Measurements from ENCODE around the gene NR2C2.

- TF ChIP-seq CTCF (IDR thresholded peaks at IDR 0.05 in 2 of 3, conservative IDR thresholded peaks at IDR 0.05 in 1 of 3; ENCODE audit: insufficient read depth in 2 of 3, low read depth in 1 of 3, low read length in 3 of 3) (no peak), TSC22D4 (tag; IDR thresholded peaks at IDR 0.05) (no peak), SIN3B (IDR thresholded peaks at IDR 0.05; ENCODE audit: low read depth) (no peak), TEAD4 (IDR thresholded peaks at IDR 0.05; ENCODE audit: low read length) (no peak), TEAD4 (CRISPR knock-in tag; IDR thresholded peaks at IDR 0.05; ENCODE audit: borderline replicate concordance) (no peak), USF2 (CRISPR knock-in tag; IDR thresholded peaks at IDR 0.05) (no peak), REST (IDR thresholded peaks at IDR 0.05; ENCODE audit: borderline replicate concordance) (no peak), REST (CRISPR knock-in tag; IDR thresholded peaks at IDR 0.05; ENCODE audit: low read depth) (no peak), TAL1 (IDR thresholded peaks at IDR 0.05) (no peak), U2AF2 (optimal IDR thresholded peaks at IDR 0.05; ENCODE audit: low read depth, low read length) (no peak), GATA2 (CRISPR knock-in tag; IDR thresholded peaks at IDR 0.05) (no peak)
- TF ChIP-seq, protein P1, sequence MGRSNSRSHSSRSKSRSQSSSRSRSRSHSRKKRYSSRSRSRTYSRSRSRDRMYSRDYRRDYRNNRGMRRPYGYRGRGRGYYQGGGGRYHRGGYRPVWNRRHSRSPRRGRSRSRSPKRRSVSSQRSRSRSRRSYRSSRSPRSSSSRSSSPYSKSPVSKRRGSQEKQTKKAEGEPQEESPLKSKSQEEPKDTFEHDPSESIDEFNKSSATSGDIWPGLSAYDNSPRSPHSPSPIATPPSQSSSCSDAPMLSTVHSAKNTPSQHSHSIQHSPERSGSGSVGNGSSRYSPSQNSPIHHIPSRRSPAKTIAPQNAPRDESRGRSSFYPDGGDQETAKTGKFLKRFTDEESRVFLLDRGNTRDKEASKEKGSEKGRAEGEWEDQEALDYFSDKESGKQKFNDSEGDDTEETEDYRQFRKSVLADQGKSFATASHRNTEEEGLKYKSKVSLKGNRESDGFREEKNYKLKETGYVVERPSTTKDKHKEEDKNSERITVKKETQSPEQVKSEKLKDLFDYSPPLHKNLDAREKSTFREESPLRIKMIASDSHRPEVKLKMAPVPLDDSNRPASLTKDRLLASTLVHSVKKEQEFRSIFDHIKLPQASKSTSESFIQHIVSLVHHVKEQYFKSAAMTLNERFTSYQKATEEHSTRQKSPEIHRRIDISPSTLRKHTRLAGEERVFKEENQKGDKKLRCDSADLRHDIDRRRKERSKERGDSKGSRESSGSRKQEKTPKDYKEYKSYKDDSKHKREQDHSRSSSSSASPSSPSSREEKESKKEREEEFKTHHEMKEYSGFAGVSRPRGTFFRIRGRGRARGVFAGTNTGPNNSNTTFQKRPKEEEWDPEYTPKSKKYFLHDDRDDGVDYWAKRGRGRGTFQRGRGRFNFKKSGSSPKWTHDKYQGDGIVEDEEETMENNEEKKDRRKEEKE (IDR thresholded peaks at IDR 0.05; ENCODE audit: borderline replicate concordance in 1 of 2, control insufficient read depth in 1 of 2, low read depth in 2 of 2, low read length in 1 of 2): no peak
Measured at GRCh38 chr3:15086699-15087098, 139.3 kb downstream of the NR2C2 start.
